Suprapubic skin (tissue), 4 donors: Measurements from ENCODE around the gene SSR4.

Experiments used
- CTCF ChIP-seq, 2 donors: fragments of 200-600 bp in 1 of 2; fragments of 450-650 bp in 1 of 2; sonication (generic) in 1 of 2; IDR thresholded peaks; one replicate each; pipeline ENCODE4 v1.5.1; 2016 to 2019; ENCODE audit warnings: antibody characterized with exemption in 2 of 2, mild to moderate bottlenecking in 1 of 2, moderate library complexity in 1 of 2
- EP300 ChIP-seq: sonication (generic); formaldehyde crosslinking; IDR thresholded peaks from one replicate; pipeline ENCODE4 v1.6.1; 2017; ENCODE audit warnings: antibody characterized with exemption
- POLR2A ChIP-seq, 2 donors: fragments of 450-650 bp; IDR thresholded peaks; one replicate each; pipeline ENCODE4 v1.6.1; 2017; ENCODE audit warnings: antibody characterized with exemption in 2 of 2, mild to moderate bottlenecking in 2 of 2, moderate library complexity in 2 of 2
- POLR2AphosphoS5 ChIP-seq, 3 donors: sonication (generic); formaldehyde crosslinking; IDR thresholded peaks; one replicate each; pipeline ENCODE4 v1.6.1; 2017; ENCODE audit warnings: antibody characterized with exemption in 3 of 3

GRCh38 chrX:153819384-153820040 lies 25.0 kb downstream of the SSR4 start:
- TF ChIP-seq POLR2AphosphoS5 (IDR thresholded peaks at IDR 0.05) (no peak), EP300 (no peak), CTCF (IDR thresholded peaks at IDR 0.05) (no peak), POLR2A (IDR thresholded peaks at IDR 0.05) (no peak)
